Neuron (in vitro differentiated cells): Measurements from ENCODE around the gene TMEM59L.
"Not testable (repeated sequence)": the region's sequence is repeated elsewhere in the genome, so short reads cannot be mapped to it uniquely, and the experiment has no call there.

ENCODE experiments used
- H2AFZ ChIP-seq: one replicate; pipeline ENCODE4 v1.6.1; 2013; ENCODE audit warnings: low read depth, mild to moderate bottlenecking, inconsistent platforms, low read length, moderate library complexity
- H3K27me3 ChIP-seq: one replicate; pipeline ENCODE4 v1.6.1; 2013; ENCODE audit warnings: low read length; ENCODE audit not compliant: insufficient read depth
- H3K36me3 ChIP-seq: one replicate; pipeline ENCODE4 v1.6.1; 2013; ENCODE audit warnings: low read length; ENCODE audit not compliant: insufficient read depth
- H3K4me1 ChIP-seq: one replicate; pipeline ENCODE4 v1.6.1; 2013; ENCODE audit warnings: low read length; ENCODE audit not compliant: insufficient read depth
- H3K4me3 ChIP-seq: 2 replicates; pipeline ENCODE4 v1.5.1; 2013; ENCODE audit warnings: mild to moderate bottlenecking, low read length, moderate library complexity
- H3K9me3 ChIP-seq: one replicate; pipeline ENCODE4 v1.6.1; 2013; ENCODE audit warnings: low read length

Gene TMEM59L

GRCh38 chr19:18589380-18590272, 23.0 kb upstream of the TMEM59L start:
- Histone ChIP-seq H3K4me3 (peak overlapping the region; percentile 57), H2AFZ (peak overlapping the region; percentile 67), H3K36me3 (peaks cover 9% of the 10 kb centered on the region), H3K4me1 (peaks cover 9% of the 10 kb centered on the region), H3K9me3 (peaks cover 1% of the 10 kb centered on the region), H3K27me3 (peaks cover under 1% of the 10 kb centered on the region)

DNA sequence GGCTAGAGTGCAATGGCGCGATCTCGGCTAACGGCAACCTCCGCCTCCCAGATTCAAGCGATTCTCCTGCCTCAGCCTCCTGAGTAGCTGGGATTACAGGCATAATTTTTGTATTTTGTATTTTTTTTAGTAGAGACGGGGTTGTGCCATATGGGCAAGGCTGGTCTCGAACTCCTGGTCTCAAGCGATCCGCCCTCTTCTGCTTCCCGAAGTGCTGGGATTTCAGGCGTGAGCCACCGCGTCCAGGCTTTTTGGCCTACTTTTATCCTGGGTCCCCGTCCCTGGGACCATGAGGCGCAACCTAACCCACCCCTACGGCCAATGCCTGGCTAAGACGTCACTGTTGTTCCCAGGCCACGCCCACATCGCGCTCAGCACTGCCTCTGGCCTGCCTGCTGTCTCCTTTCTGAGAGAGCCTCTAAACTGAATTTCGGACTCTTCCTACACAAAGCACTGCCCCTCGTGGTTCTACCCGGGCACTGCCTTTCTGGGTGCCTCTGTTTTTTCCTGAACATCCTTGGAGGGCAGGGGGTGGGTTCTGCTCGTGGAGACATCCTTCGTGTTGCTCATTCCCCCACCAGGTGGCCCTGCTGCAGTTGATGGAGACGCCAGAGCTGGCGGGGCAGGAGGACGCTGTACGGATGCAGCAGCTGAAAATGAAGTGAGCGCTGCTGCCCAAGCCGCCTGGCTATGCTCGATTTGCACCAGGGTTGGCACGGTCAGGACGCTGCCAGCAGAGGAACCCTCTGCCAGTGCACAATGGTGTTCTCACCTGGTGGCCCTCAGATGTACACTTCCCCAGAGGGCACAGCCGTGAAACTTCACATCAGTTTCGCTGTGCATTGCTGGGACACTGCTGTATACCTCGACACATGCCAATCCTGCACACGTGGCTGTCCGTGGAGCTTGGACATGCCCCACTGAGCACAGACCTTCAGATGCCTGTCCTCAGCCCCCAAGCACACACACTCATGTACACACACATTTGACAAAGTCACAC, 22.1 kb upstream of the TMEM59L start:
- H3K9me3 ChIP-seq, result peaks cover 1% of the 10 kb centered on the region
- peaks cover 8% of the 10 kb centered on the region for H3K27me3 ChIP-seq
- no peak overlapping the region for H3K4me3 ChIP-seq

DNA sequence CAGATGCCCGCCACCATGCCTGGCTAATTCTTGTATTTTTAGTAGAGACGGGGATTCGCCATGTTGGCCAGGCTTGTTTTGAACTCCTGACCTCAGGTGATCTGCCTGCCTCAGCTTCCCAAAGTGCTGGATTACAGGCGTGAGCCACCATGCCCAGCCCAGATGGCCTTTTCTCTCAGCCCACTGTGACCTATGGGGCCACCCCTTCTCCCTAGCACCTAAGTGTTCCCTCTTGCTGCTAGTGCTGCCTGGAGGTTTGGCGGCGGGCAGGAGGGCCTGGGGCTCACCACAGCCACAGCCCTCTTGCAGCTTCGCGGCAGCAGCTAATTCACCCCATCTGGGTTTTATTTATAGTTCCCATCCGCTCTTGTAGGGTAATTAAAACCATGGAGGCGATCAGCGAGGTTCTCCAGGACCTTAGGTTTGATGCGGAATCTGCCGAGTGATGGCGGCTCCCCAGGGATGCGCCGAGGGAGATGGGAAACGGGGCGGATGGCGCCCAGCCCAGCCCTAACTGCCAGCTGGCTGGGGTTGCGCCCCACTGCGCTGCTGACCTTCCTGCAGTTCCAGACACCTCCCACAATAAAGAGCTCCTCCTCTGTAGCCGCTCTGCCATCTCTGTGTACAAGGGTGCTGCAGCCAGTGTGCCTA, 20.8 kb upstream of the TMEM59L start:
- H3K36me3 ChIP-seq, result peaks cover 9% of the 10 kb centered on the region
- no peak overlapping the region for H3K4me3 ChIP-seq
- H3K4me1 ChIP-seq, result peaks cover 14% of the 10 kb centered on the region
- H2AFZ ChIP-seq, result no peak overlapping the region
- H3K27me3 ChIP-seq, result peaks cover 10% of the 10 kb centered on the region
- H3K9me3 ChIP-seq, result peaks cover 1% of the 10 kb centered on the region

More for the DNA sequence above, 22.1 kb upstream of the TMEM59L start:
- H3K36me3 ChIP-seq, result peaks cover 9% of the 10 kb centered on the region
- no peak overlapping the region for H2AFZ ChIP-seq
- peaks cover 14% of the 10 kb centered on the region for H3K4me1 ChIP-seq

GRCh38 chr19:18592732-18593131, 19.9 kb upstream of the TMEM59L start:
- H3K4me1 ChIP-seq, result peaks cover 14% of the 10 kb centered on the region
- not testable (repeated sequence) for H3K9me3 ChIP-seq, H2AFZ ChIP-seq, H3K36me3 ChIP-seq, H3K4me3 ChIP-seq
- peaks cover 10% of the 10 kb centered on the region for H3K27me3 ChIP-seq

- H3K9me3 ChIP-seq, result no peaks in the 10 kb centered on the region
- H3K36me3 ChIP-seq, result peaks cover 9% of the 10 kb centered on the region
- peaks cover 14% of the 10 kb centered on the region for H3K27me3 ChIP-seq
- H3K4me1 ChIP-seq, result peaks cover 14% of the 10 kb centered on the region
- H2AFZ ChIP-seq, result no peak overlapping the region
- H3K4me3 ChIP-seq, result no peak overlapping the region
These were observed 19.1 kb upstream of the TMEM59L start for GRCh38 chr19:18593367-18594095.

DNA sequence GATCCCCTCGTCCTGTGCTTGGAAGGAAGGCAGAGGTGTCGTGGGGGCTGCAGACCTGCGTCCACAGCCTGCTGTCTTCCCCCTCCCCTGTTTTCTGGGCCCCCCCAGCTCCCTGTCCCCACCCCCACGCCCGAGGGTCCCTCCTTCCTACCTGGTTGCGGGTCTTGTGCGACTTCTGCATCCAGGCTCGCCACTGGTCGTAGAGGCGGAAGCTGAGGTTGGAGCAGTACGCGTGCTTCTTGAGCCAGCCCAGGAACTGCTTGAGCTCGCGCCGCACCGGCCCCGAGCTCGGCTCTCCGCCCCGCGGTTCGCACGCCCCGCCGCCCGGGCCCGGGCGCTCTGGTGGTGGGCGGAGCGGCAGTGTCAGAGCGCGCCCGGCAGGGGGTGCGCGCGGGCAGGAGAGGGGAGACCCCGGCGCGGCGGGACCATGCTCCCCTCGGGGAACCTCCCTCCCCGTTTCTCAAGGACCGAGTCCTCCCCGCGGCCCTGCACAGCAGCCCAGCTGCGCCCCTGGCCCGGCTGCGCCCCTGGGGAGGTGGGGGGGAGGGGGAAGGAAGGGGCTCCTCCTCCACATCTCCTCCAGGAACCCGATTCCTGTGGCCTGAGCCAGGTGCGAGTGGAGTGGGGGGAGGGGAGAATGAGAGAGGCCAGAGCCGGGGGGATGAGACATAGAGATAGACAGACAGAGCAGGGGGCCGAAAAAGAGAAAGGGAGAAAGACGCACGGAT, 18.4 kb upstream of the TMEM59L start:
- H3K27me3 ChIP-seq, result peaks cover 18% of the 10 kb centered on the region
- peaks cover 14% of the 10 kb centered on the region for H3K4me1 ChIP-seq
- H3K9me3 ChIP-seq, result no peaks in the 10 kb centered on the region
- H3K4me3 ChIP-seq, result peak overlapping the region; percentile 28
- H2AFZ ChIP-seq, result peak overlapping the region; percentile 62
- H3K36me3 ChIP-seq, result peaks cover 9% of the 10 kb centered on the region

DNA sequence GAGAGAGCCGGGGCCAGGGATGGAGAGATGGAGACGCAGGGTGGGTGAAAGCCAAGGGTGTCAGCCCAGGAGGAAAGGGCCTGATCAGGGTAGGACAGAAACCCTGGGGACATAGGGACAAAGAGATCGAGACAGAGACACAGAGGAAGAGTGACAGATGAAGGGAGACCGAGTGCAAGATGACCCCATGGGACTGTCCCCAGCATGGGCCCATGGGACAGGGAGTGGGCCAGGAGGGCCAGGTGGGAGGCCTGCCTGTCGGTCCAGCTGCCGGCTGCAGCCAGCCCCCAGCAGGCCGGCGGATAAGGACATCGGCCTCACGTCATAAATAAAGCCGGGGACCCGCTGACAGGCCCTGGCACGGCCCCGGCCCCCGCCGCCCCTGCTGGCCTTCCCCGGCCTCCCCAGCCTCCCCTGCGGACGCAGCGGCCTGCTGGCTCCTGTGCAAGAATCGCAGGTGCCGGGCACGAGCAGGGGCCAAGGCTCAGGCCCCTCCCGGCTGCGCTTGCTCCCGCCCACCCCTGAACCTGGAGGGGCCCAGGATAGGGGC, 17.8 kb upstream of the TMEM59L start:
- peaks cover 9% of the 10 kb centered on the region for H3K36me3 ChIP-seq
- peaks cover 10% of the 10 kb centered on the region for H3K4me1 ChIP-seq
- peak overlapping the region; percentile 28 for H3K4me3 ChIP-seq
- H3K9me3 ChIP-seq, result no peaks in the 10 kb centered on the region
- peak overlapping the region; percentile 62 for H2AFZ ChIP-seq
- peaks cover 22% of the 10 kb centered on the region for H3K27me3 ChIP-seq

DNA sequence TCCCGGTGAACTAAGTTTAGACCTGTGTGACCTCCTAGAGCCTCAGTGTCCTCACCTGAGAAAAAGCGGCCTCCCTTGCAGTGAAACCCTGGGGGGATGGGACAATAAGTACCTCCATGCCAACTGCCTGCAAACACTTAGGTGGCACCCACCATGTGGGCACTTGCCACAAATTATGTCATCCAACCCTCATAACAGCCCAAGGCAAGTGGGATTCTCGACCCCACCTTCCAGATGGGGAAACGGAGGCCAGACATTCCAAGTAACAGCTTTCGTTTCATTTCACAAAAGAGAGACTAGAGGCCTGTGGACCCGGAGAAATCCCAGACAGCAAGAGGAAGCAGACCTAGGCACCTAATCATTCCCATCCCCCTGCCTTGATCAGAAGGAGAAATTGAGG, 17.2 kb upstream of the TMEM59L start:
- Histone ChIP-seq H3K36me3 (peaks cover 7% of the 10 kb centered on the region), H3K4me3 (no peak overlapping the region), H2AFZ (no peak overlapping the region), H3K9me3 (no peaks in the 10 kb centered on the region), H3K4me1 (peaks cover 9% of the 10 kb centered on the region), H3K27me3 (peaks cover 22% of the 10 kb centered on the region)

DNA sequence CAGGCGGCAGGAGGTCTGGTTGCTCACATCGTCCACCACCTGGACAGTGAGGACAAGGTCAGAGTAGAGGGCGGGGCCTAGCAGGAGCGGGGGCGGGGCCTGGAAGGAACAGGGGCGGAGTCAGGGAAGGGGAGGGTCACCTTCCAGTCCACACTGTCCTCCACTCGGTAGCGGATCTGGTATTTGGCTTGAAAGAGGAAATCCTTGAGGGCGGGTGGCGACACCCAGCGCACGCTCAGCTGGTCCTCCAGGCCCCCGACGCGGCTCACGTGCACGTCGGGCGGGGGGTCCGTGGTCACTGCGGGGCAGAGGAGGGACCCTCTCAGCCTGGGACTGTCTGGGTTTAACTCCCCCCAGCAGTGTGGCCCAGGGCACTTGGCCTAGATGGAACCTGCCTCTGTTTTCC, 15.9 kb upstream of the TMEM59L start:
- Histone ChIP-seq H3K36me3 (no peaks in the 10 kb centered on the region), H3K9me3 (no peaks in the 10 kb centered on the region), H2AFZ (no peak overlapping the region), H3K4me3 (no peak overlapping the region), H3K4me1 (peaks cover 9% of the 10 kb centered on the region), H3K27me3 (peaks cover 25% of the 10 kb centered on the region)

DNA sequence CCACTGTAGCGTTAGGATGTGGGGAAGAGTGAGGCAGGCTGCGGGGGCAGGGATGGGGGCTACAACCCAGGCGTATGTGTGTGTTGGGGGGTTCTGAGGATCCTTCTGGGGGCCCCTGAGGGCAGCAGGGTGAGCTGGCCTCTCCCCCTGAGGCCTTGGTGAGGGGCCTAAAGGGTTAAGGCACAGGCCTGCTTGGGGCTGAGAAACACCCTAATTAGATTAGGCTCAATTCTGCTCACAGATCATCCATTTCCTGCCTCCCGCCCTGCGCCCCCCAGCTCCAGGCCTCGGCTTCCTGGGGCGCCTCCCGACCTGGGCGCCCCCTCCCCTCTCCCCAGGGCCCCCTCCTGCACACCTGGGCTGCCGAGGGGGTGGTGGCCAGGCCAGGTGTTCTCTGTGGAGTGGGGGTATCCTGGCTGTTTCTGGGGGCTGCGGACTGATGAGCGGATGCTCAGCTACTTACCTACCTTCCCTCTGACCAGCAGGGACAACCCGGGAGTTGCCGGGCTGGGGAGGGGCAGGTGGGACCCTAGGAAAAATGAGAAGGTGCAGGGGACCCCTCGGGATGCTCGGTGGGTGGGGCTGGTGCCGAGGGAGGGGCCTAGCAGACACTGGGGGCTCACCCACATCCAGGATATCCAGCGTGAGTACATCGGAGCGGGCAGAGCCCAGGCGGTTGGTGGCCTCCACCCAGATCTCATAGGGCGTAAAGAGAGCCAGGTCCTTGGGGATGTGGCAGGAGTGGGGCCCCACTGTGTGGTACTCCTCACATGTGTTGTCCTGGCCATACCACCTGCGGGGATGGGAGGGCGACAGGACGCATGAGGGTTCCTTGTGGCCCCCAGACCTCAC, 14.6 kb upstream of the TMEM59L start:
- no peak overlapping the region for H2AFZ ChIP-seq
- no peak overlapping the region for H3K4me3 ChIP-seq
- peaks cover 9% of the 10 kb centered on the region for H3K4me1 ChIP-seq
- no peaks in the 10 kb centered on the region for H3K36me3 ChIP-seq
- peaks cover 36% of the 10 kb centered on the region for H3K27me3 ChIP-seq
- H3K9me3 ChIP-seq, result no peaks in the 10 kb centered on the region

GRCh38 chr19:18599485-18599884, 13.2 kb upstream of the TMEM59L start:
- Histone ChIP-seq H3K9me3 (no peaks in the 10 kb centered on the region), H3K4me3 (no peak overlapping the region), H3K27me3 (peaks cover 49% of the 10 kb centered on the region), H2AFZ (no peak overlapping the region), H3K36me3 (no peaks in the 10 kb centered on the region), H3K4me1 (peaks cover 18% of the 10 kb centered on the region)
